ENCODE data around the gene MBOAT2. TPM values are rescaled to one million over a fixed set of nuclear protein-coding genes. Genes with fewer than 3 reads are reported as not detected.

The MBOAT2 gene
- total RNA-seq, 1 donor from 2014 or later, result 94.7 TPM

GRCh38 chr2:8839189-8839965 is 164.1 kb downstream of the MBOAT2 start:
- no peak for TF ChIP-seq CTCF (IDR thresholded peaks at IDR 0.05)
- H3K27ac Mint-ChIP-seq (ENCODE audit: unreplicated experiment), result no peak overlapping the region
- H3K36me3 Mint-ChIP-seq (ENCODE audit: unreplicated experiment), result no peaks in the 10 kb centered on the region
- no peak for DNase-seq (ENCODE audit: extremely low spot score, unreplicated experiment)
- no peak overlapping the region for H3K4me3 Mint-ChIP-seq (ENCODE audit: unreplicated experiment)
- no peaks in the 10 kb centered on the region for H3K9me3 Mint-ChIP-seq (ENCODE audit: unreplicated experiment)
- H3K4me1 Mint-ChIP-seq (ENCODE audit: unreplicated experiment), result peaks cover 17% of the 10 kb centered on the region
- H3K27me3 Mint-ChIP-seq (ENCODE audit: unreplicated experiment), result no peaks in the 10 kb centered on the region

GRCh38 chr2:8837795-8838140 is 165.7 kb downstream of the MBOAT2 start:
- no peak for DNase-seq (ENCODE audit: extremely low spot score, unreplicated experiment)
- H3K4me3 Mint-ChIP-seq (ENCODE audit: unreplicated experiment), result peak overlapping the region; percentile 100
- no peak overlapping the region for H3K27ac Mint-ChIP-seq (ENCODE audit: unreplicated experiment)
- no peak for TF ChIP-seq CTCF (IDR thresholded peaks at IDR 0.05)
- no peaks in the 10 kb centered on the region for H3K36me3 Mint-ChIP-seq (ENCODE audit: unreplicated experiment)
- peaks cover 26% of the 10 kb centered on the region for H3K4me1 Mint-ChIP-seq (ENCODE audit: unreplicated experiment)
- no peaks in the 10 kb centered on the region for H3K27me3 Mint-ChIP-seq (ENCODE audit: unreplicated experiment)
- H3K9me3 Mint-ChIP-seq (ENCODE audit: unreplicated experiment), result no peaks in the 10 kb centered on the region

- H3K27me3 Mint-ChIP-seq (ENCODE audit: unreplicated experiment), result no peaks in the 10 kb centered on the region
- peak; percentile 95 for DNase-seq (ENCODE audit: extremely low spot score, unreplicated experiment)
- H3K4me1 Mint-ChIP-seq (ENCODE audit: unreplicated experiment), result peaks cover 26% of the 10 kb centered on the region
- H3K9me3 Mint-ChIP-seq (ENCODE audit: unreplicated experiment), result no peaks in the 10 kb centered on the region
- H3K4me3 Mint-ChIP-seq (ENCODE audit: unreplicated experiment), result peak within 1 kb of the TSS; percentile 100
- TF ChIP-seq CTCF (IDR thresholded peaks at IDR 0.05), result no peak
- H3K36me3 Mint-ChIP-seq (ENCODE audit: unreplicated experiment), result no peaks in the 10 kb centered on the region
- peak within 1 kb of the TSS; percentile 97 for H3K27ac Mint-ChIP-seq (ENCODE audit: unreplicated experiment)
These were observed 166.3 kb downstream of the MBOAT2 start, which contains the start of gene KIDINS220 for GRCh38 chr2:8836971-8837794. TSS of gene KIDINS220 (minus strand) at chr2:8837613. CDS start at chr2:8827093, 10,520 bp downstream.

GRCh38 chr2:8835279-8835678 is 168.2 kb downstream of the MBOAT2 start:
- Mint-ChIP-seq H3K4me1 (ENCODE audit: unreplicated experiment) (peaks cover 34% of the 10 kb centered on the region), H3K36me3 (ENCODE audit: unreplicated experiment) (no peaks in the 10 kb centered on the region), H3K4me3 (ENCODE audit: unreplicated experiment) (peak overlapping the region; percentile 100), H3K9me3 (ENCODE audit: unreplicated experiment) (no peaks in the 10 kb centered on the region), H3K27ac (ENCODE audit: unreplicated experiment) (no peak overlapping the region), H3K27me3 (ENCODE audit: unreplicated experiment) (no peaks in the 10 kb centered on the region)
- TF ChIP-seq CTCF (IDR thresholded peaks at IDR 0.05), result no peak
- DNase-seq (ENCODE audit: extremely low spot score, unreplicated experiment), result no peak

GRCh38 chr2:8833853-8834252 is 169.6 kb downstream of the MBOAT2 start:
- Mint-ChIP-seq H3K27me3 (ENCODE audit: unreplicated experiment) (no peaks in the 10 kb centered on the region), H3K4me3 (ENCODE audit: unreplicated experiment) (no peak overlapping the region)

More at GRCh38 chr2:8833853-8834252, 169.6 kb downstream of the MBOAT2 start:
- DNase-seq (ENCODE audit: extremely low spot score, unreplicated experiment), result no peak
- TF ChIP-seq CTCF (IDR thresholded peaks at IDR 0.05), result no peak
- Mint-ChIP-seq H3K36me3 (ENCODE audit: unreplicated experiment) (no peaks in the 10 kb centered on the region), H3K27ac (ENCODE audit: unreplicated experiment) (no peak overlapping the region), H3K9me3 (ENCODE audit: unreplicated experiment) (no peaks in the 10 kb centered on the region), H3K4me1 (ENCODE audit: unreplicated experiment) (peaks cover 39% of the 10 kb centered on the region)
